ENCODE data around the gene MYCL.
A peak's percentile ranks its signal among the peaks of the same experiment; 100 is the strongest.

Gene MYCL

DNA sequence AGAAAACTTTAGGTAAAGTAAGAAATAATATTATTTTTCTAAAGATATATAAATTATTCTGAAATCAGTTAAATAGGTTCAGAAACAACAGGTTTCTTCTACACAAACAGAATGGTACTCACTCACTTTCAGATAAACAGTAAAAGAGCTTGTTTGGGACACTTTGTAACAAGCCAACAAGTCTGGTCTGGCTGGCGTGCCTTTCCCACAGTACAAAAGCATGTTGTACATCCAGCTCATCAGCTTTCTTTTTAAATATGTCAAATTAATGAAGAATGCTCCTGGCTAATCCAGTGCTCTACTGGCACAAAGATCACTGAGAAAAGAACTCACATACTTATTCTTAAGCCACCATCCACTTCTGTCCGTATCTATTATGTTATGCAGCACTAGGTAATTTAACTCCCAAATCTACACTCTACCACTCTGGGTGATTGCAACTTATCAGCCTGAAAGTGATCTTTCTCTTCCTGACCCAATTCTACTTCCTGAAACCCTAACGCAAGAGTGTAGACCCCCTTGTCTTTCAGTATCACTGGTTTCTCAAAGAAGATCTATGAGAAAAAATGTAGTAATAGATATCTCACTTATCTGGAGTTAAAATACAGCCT lies 51.0 kb downstream of the MYCL start:
- no peak for DNase-seq

DNA sequence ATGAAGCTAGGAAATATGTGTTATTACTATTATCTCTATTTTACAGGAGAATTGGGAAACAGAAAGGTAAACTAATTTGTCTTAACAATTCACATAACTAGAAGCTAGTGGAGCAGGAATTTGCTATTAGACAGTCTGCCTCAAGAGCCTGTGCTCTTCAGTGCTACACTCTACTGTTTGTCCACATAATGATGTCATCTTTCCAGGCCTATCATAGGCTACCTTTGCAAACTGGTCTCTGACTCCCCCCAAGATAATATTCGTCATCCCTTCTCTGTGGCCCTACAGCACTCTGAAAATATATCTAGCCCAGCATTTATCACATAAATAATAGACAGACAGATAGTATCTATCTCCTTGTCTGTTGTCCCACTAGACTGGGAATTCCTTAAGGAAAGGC lies 52.5 kb downstream of the MYCL start:
- DNase-seq = no peak

DNA sequence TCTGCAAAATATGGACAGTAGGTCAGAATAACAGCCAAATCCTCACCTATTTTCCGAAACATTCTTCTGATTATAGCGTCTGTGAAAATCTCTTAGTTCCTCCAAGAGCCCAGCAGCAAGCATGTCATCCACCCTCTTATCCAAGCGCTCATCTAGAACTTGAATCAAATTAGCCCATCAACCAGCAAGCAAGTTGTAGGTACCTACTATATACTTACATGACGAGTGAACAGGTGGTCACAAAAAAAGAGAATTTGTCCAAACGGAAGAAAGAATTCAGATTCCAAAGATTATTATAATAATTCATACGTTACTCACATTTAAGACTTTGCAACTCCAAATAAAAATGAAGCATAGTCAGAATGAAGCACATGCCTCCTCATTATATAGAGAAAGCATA lies 53.8 kb downstream of the MYCL start:
- no peak for DNase-seq

DNA sequence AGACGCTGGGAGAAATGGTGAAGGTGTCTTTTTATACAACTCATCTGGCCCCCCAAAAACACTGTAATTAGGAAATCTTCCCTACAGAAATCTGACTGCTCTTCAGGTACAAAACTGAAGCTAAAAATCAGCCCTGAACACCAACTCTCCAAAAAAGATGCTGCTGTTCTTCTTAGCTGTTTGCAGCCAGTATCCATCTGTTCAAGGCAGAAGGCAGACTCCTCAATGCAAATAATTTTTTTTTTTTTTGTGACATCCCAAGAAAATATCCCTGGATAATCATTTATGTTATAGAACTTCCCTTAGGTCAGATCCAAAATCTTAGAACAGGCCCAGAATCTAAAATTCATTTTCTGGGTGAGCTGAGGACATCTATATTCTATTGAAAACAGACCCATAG lies 54.9 kb downstream of the MYCL start:
- DNase-seq = peak; percentile 99

DNA sequence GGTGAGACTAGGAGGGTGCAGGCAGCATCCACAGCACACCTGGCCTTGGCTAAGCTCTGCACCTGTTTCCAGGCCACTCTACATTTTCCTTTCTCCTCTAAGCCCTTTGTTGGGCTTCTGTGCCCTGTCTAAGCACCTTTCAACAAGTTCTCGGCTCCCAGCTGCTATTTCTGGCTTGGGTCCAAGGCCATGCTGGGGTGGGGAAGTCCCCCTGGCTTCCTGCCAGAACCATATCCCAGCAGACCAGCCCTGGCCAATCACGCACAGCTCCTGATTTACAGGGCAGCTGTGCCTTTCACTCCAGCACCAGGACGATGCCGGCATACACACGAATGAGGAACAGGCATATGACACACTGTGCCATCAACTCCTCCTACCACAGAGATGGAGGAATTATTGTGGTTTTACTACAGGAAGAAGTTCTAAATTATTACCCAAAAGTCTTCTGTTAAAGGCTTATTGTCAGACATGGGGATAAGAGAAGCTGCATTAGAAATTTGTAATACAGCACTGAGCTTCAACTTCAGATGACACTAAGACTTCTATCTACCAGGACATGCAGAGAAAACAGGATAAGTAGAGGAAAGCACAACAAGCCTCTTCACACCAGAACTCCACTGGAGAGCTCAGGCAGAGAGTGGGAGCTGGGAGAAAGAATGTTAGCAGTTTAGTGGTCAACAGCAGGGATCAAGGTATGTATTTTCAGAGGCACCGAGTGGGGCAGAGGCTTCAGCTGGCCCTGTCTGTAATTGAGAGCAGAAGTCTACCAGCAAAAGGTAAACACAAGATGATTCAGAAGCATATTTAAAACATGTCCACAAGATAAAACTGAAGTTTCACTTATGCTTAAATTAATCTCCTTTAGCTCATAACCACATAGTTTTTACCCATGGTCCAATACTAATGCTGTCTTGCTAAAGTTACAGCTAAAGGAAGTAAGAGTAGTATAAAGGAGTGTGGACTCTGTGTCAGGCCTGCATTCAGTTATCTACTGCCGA lies 55.8 kb downstream of the MYCL start:
- DNase-seq = peak; percentile 100
